ENCODE results near the gene LYRM2.

LYRM2 gene

GRCh38 chr6:89596056-89596455 is 42.5 kb downstream of the LYRM2 start (continued):
- TF ChIP-seq, protein P1, sequence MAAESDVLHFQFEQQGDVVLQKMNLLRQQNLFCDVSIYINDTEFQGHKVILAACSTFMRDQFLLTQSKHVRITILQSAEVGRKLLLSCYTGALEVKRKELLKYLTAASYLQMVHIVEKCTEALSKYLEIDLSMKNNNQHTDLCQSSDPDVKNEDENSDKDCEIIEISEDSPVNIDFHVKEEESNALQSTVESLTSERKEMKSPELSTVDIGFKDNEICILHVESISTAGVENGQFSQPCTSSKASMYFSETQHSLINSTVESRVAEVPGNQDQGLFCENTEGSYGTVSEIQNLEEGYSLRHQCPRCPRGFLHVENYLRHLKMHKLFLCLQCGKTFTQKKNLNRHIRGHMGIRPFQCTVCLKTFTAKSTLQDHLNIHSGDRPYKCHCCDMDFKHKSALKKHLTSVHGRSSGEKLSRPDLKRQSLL (tag by site-specific recombination; IDR thresholded peaks at IDR 0.05): no peak
- TF ChIP-seq ZNF670 (tag by site-specific recombination; IDR thresholded peaks at IDR 0.05; ENCODE audit: low read depth): no peak
- no peak for TF ChIP-seq ZNF133 (tag by site-specific recombination; IDR thresholded peaks at IDR 0.05)
- no peak for TF ChIP-seq ZNF10 (tag by site-specific recombination; IDR thresholded peaks at IDR 0.05)
- no peak for TF ChIP-seq ZNF423 (tag by site-specific recombination; IDR thresholded peaks at IDR 0.05)
- no peak for TF ChIP-seq KLF1 (tag by site-specific recombination; IDR thresholded peaks at IDR 0.05)
- no peak for TF ChIP-seq SCRT2 (tag by site-specific recombination; IDR thresholded peaks at IDR 0.05)
- TF ChIP-seq, protein P2, sequence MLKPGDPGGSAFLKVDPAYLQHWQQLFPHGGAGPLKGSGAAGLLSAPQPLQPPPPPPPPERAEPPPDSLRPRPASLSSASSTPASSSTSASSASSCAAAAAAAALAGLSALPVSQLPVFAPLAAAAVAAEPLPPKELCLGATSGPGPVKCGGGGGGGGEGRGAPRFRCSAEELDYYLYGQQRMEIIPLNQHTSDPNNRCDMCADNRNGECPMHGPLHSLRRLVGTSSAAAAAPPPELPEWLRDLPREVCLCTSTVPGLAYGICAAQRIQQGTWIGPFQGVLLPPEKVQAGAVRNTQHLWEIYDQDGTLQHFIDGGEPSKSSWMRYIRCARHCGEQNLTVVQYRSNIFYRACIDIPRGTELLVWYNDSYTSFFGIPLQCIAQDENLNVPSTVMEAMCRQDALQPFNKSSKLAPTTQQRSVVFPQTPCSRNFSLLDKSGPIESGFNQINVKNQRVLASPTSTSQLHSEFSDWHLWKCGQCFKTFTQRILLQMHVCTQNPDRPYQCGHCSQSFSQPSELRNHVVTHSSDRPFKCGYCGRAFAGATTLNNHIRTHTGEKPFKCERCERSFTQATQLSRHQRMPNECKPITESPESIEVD (tag by site-specific recombination; IDR thresholded peaks at IDR 0.05): no peak
- no peak for TF ChIP-seq ZNF585B (tag by site-specific recombination; IDR thresholded peaks at IDR 0.05)
- no peak for TF ChIP-seq ZNF792 (tag by site-specific recombination; IDR thresholded peaks at IDR 0.05)
- no peak for TF ChIP-seq ZBTB8A (tag by site-specific recombination; IDR thresholded peaks at IDR 0.05)
- TF ChIP-seq MZF1 (tag by site-specific recombination; IDR thresholded peaks at IDR 0.05; ENCODE audit: borderline replicate concordance): no peak

DNA sequence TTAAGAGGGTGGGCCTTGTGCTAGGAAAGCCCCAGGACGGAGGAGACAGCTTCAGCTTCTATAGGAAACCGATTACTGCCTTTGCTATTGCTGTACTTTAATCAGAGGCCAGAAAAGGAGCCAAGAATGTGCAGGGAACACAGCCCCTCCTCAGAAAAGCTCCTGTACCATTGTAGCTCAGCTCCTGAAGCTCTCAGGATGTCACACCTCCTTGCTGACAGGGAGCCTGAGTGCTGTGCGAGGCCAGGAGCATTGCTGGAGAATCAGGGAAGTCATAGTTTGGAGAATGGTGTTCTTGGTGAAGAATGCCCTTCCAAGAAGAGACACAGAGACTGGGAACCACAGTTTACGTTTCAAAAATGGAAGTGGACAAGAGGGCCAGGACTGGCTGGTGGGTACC is 46.8 kb downstream of the LYRM2 start:
- CTCF ChIA-PET: interaction anchor here (0.9 to 1.6 kb wide), 3 partner anchors 22 to 159 kb away, joined by 3 to 6 read pairs (median 5); no protein-coding TSS in a partner anchor

GRCh38 chr6:89590133-89590532 is 48.4 kb downstream of the LYRM2 start:
- TF ChIP-seq ZBTB20 (tag by site-specific recombination; IDR thresholded peaks at IDR 0.05): no peak
- no peak for TF ChIP-seq ZNF366 (tag by site-specific recombination; conservative IDR thresholded peaks at IDR 0.05)
- no peak for TF ChIP-seq ZNF830 (tag by site-specific recombination; IDR thresholded peaks at IDR 0.05; ENCODE audit: low read depth)
- no peak for TF ChIP-seq ZBTB49 (tag by site-specific recombination; IDR thresholded peaks at IDR 0.05; ENCODE audit: low read depth)
- no peak for TF ChIP-seq ZNF449 (tag by site-specific recombination; IDR thresholded peaks at IDR 0.05)
- TF ChIP-seq, protein P3, sequence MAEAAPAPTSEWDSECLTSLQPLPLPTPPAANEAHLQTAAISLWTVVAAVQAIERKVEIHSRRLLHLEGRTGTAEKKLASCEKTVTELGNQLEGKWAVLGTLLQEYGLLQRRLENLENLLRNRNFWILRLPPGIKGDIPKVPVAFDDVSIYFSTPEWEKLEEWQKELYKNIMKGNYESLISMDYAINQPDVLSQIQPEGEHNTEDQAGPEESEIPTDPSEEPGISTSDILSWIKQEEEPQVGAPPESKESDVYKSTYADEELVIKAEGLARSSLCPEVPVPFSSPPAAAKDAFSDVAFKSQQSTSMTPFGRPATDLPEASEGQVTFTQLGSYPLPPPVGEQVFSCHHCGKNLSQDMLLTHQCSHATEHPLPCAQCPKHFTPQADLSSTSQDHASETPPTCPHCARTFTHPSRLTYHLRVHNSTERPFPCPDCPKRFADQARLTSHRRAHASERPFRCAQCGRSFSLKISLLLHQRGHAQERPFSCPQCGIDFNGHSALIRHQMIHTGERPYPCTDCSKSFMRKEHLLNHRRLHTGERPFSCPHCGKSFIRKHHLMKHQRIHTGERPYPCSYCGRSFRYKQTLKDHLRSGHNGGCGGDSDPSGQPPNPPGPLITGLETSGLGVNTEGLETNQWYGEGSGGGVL (tag by site-specific recombination; IDR thresholded peaks at IDR 0.05): no peak
- TF ChIP-seq KLF16 (tag by site-specific recombination; IDR thresholded peaks at IDR 0.05): no peak
- H3K9me3 ChIP-seq (ENCODE audit: control insufficient read depth, insufficient read depth, low read depth, low read length): no peaks in the 10 kb centered on the region
- ChIA-PET POLR2A (interaction anchor here (1.1 kb wide), 1 partner anchor 178 kb away, joined by 3 read pairs; the partner anchor contains the start of gene RRAGD), CTCF (interaction anchor here (0.6 to 1.6 kb wide), 3 partner anchors 23 to 158 kb away, joined by 5 to 6 read pairs (median 6); no protein-coding TSS in a partner anchor)
- H3K27ac ChIP-seq (ENCODE audit: extremely low read depth, low read depth, low read length): no peak overlapping the region
- H3K4me3 ChIP-seq (ENCODE audit: low read depth, low read length): no peak overlapping the region
- H3K36me3 ChIP-seq (ENCODE audit: control insufficient read depth in 2 of 2, insufficient read depth in 1 of 2, low read length in 2 of 2): no peaks in the 10 kb centered on the region
- H3K4me1 ChIP-seq (ENCODE audit: control insufficient read depth, insufficient read depth, low read length): no peaks in the 10 kb centered on the region

More for the DNA sequence above, 46.8 kb downstream of the LYRM2 start:
- POLR2A ChIA-PET: no interaction called here
- H3K36me3 ChIP-seq (ENCODE audit: control insufficient read depth in 2 of 2, insufficient read depth in 1 of 2, low read length in 2 of 2): no peaks in the 10 kb centered on the region
- no peak overlapping the region for H3K4me3 ChIP-seq (ENCODE audit: low read depth, low read length)
- no peaks in the 10 kb centered on the region for H3K4me1 ChIP-seq (ENCODE audit: control insufficient read depth, insufficient read depth, low read length)
- no peak for TF ChIP-seq ZNF23 (tag by site-specific recombination; IDR thresholded peaks at IDR 0.05; ENCODE audit: borderline replicate concordance)
- no peak for TF ChIP-seq ZNF521 (tag by site-specific recombination; IDR thresholded peaks at IDR 0.05)
- TF ChIP-seq MZF1 (tag by site-specific recombination; IDR thresholded peaks at IDR 0.05; ENCODE audit: borderline replicate concordance): no peak
- TF ChIP-seq ZNF664 (tag by site-specific recombination; IDR thresholded peaks at IDR 0.05): no peak
- no peak for TF ChIP-seq ZNF473 (tag by site-specific recombination; IDR thresholded peaks at IDR 0.05)
- TF ChIP-seq ZNF677 (tag by site-specific recombination; IDR thresholded peaks at IDR 0.05): no peak
- TF ChIP-seq ZBTB26 (tag by site-specific recombination; optimal IDR thresholded peaks at IDR 0.05): no peak
- H3K27ac ChIP-seq (ENCODE audit: extremely low read depth, low read depth, low read length): no peak overlapping the region
- H3K9me3 ChIP-seq (ENCODE audit: control insufficient read depth, insufficient read depth, low read depth, low read length): no peaks in the 10 kb centered on the region

Measured in HEK293 (cell line).